GOT3 (cell line): ENCODE data around the gene PRX.
"Not testable (repeated sequence)": the region's sequence is repeated elsewhere in the genome, so short reads cannot be mapped to it uniquely, and the experiment has no call there.

ENCODE experiments used
- DNase-seq: peaks from one replicate; lab custom pipeline; 2025; ENCODE audit warnings: mixed read lengths; lab: John Stamatoyannopoulos, UW

Gene PRX

GRCh38 chr19:40392123-40392522 lies 21.1 kb downstream of the PRX start:
- no peak for DNase-seq

- no peak for DNase-seq
Observed at GRCh38 chr19:40390084-40390742, 23.0 kb downstream of the PRX start, which contains the start of gene HIPK4. HIPK4 (minus strand) TSS chr19:40390181; CDS start chr19:40389902, 279 bp downstream.

GRCh38 chr19:40389404-40390083 lies 23.6 kb downstream of the PRX start:
- DNase-seq, result no peak

- DNase-seq, result no peak
Observed at GRCh38 chr19:40388481-40388880, 24.7 kb downstream of the PRX start.

GRCh38 chr19:40387155-40387554 lies 26.0 kb downstream of the PRX start:
- no peak for DNase-seq

GRCh38 chr19:40383668-40384248 lies 29.4 kb downstream of the PRX start:
- no peak for DNase-seq

GRCh38 chr19:40381321-40381720 lies 31.9 kb downstream of the PRX start:
- no peak for DNase-seq

- no peak for DNase-seq
Observed at GRCh38 chr19:40380199-40381037, 32.8 kb downstream of the PRX start.

- no peak for DNase-seq
Observed at GRCh38 chr19:40379446-40380198, 33.6 kb downstream of the PRX start.

GRCh38 chr19:40378509-40378908 lies 34.7 kb downstream of the PRX start:
- DNase-seq, result no peak

GRCh38 chr19:40377876-40378385 lies 35.2 kb downstream of the PRX start:
- DNase-seq, result no peak

- no peak for DNase-seq
Observed at GRCh38 chr19:40376286-40376862, 36.8 kb downstream of the PRX start.

- no peak for DNase-seq
Observed at GRCh38 chr19:40374084-40374483, 39.1 kb downstream of the PRX start.

GRCh38 chr19:40371802-40372122 lies 41.4 kb downstream of the PRX start:
- no peak for DNase-seq

GRCh38 chr19:40370997-40371801 lies 42.0 kb downstream of the PRX start:
- no peak for DNase-seq

- DNase-seq, result not testable (repeated sequence)
Observed at GRCh38 chr19:40370253-40370652, 42.9 kb downstream of the PRX start.

GRCh38 chr19:40369797-40370196 lies 43.4 kb downstream of the PRX start:
- no peak for DNase-seq

- no peak for DNase-seq
Observed at GRCh38 chr19:40367577-40368434, 45.4 kb downstream of the PRX start.
